Activated naive CD8-positive, alpha-beta T cell (primary cell): ENCODE results near the gene CCDC33.
A peak's percentile ranks its signal among the peaks of the same experiment; 100 is the strongest.

Experiments used
- H3K27ac Mint-ChIP-seq: one replicate; pipeline ENCODE4 v1.8.0; 2021; ENCODE audit warnings: mixed read lengths
- H3K27me3 Mint-ChIP-seq: one replicate; pipeline ENCODE4 v1.8.0; 2021; ENCODE audit warnings: mixed read lengths
- H3K36me3 Mint-ChIP-seq: one replicate; pipeline ENCODE4 v1.8.0; 2021; ENCODE audit warnings: mixed read lengths
- H3K4me1 Mint-ChIP-seq: one replicate; pipeline ENCODE4 v1.8.0; 2021; ENCODE audit warnings: low read depth, mixed read lengths
- H3K4me3 Mint-ChIP-seq: one replicate; pipeline ENCODE4 v1.8.0; 2021; ENCODE audit warnings: mild to moderate bottlenecking, mixed read lengths
- H3K9me3 Mint-ChIP-seq: one replicate; pipeline ENCODE4 v1.8.0; 2021; ENCODE audit warnings: low read depth, mixed read lengths

Gene CCDC33

DNA sequence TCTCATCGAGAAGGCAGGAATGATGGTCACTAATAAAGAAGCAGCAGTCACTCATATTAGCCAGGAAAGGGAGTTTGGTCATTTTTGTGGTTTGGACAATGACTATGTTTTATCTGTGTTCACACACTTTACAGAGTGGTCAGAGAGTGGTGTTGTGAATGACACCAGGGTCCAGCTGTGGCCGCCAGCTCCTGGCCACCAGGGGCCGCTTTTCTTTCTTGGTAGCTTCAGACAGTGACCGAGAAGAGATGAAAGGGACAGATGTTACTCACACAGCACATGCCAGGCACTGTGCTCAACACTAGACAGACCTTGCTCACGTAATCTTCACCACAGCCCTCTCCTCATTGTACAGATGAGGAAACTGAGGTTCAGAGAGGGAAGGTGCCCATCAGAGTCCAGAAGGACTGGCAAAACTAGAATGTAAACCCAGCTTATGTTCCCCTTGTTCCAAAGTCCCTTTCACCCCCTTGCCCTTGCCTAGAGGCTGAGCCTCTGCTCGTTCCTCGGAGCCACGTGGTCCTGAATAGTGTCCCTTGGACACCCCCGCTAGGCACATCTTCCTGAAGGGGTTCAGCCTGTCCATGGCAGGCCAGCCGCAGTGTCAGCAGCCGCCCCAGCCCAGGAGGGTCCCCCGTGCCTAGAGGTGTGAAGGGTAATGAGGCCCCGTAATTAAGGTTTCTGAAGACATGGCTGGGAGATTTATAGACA, 75.8 kb downstream of the CCDC33 start:
- H3K27ac Mint-ChIP-seq, result no peak overlapping the region
- H3K4me1 Mint-ChIP-seq, result peaks cover 34% of the 10 kb centered on the region
- H3K27me3 Mint-ChIP-seq, result no peaks in the 10 kb centered on the region
- no peaks in the 10 kb centered on the region for H3K36me3 Mint-ChIP-seq
- no peak overlapping the region for H3K4me3 Mint-ChIP-seq
- H3K9me3 Mint-ChIP-seq, result no peaks in the 10 kb centered on the region

DNA sequence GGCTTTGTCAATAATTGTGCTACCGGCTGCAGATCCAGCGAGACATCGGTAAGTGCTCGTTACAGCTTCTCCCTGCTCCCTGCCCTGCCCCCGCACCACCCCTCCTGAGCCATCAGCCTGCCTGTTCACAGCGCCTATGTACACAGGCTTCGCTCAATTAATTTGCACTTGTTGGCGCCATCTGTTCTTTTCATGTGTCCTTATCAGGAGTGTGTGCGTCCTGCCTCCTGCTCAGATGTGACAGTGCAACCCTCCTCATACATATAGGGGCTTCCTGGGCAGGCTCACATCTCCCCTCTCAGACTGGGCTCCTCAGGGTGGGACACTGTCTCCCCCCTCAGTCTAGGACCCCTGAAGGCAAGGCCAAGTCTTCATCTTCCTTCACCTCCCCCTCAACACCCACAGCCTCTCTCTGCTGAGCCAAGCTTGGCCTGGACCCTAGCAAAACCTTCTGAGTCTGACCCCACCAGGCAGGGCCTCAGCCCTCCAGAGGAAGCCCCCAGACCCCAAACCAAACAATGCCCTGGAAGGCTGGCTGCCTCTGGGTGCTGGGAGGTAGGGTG, 76.4 kb downstream of the CCDC33 start:
- peaks cover 40% of the 10 kb centered on the region for H3K4me1 Mint-ChIP-seq
- no peak overlapping the region for H3K27ac Mint-ChIP-seq
- no peaks in the 10 kb centered on the region for H3K27me3 Mint-ChIP-seq
- H3K9me3 Mint-ChIP-seq, result no peaks in the 10 kb centered on the region
- no peaks in the 10 kb centered on the region for H3K36me3 Mint-ChIP-seq
- H3K4me3 Mint-ChIP-seq, result no peak overlapping the region

DNA sequence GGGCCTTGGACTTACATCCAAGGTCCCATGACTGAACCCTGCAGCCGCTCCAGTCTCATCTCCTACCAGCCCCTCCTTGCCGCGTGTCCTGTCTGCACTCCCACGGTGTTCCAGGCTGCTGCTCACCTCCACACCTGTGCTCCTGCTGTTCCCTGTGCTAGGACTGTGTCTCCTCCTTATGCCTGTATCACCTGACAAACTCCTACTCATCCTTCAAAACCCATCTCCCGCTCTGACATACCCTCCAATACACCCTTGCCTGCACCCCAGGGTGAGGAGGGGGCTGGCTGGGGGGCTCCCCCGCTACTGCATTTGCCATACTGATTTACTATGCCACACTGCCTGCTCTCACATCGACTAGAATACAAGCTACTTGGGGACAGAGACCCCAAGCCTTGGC, 77.8 kb downstream of the CCDC33 start:
- no peaks in the 10 kb centered on the region for H3K9me3 Mint-ChIP-seq
- H3K4me1 Mint-ChIP-seq, result peaks cover 49% of the 10 kb centered on the region
- H3K27me3 Mint-ChIP-seq, result no peaks in the 10 kb centered on the region
- H3K27ac Mint-ChIP-seq, result no peak overlapping the region
- H3K36me3 Mint-ChIP-seq, result no peaks in the 10 kb centered on the region
- H3K4me3 Mint-ChIP-seq, result peak overlapping the region; percentile 38

DNA sequence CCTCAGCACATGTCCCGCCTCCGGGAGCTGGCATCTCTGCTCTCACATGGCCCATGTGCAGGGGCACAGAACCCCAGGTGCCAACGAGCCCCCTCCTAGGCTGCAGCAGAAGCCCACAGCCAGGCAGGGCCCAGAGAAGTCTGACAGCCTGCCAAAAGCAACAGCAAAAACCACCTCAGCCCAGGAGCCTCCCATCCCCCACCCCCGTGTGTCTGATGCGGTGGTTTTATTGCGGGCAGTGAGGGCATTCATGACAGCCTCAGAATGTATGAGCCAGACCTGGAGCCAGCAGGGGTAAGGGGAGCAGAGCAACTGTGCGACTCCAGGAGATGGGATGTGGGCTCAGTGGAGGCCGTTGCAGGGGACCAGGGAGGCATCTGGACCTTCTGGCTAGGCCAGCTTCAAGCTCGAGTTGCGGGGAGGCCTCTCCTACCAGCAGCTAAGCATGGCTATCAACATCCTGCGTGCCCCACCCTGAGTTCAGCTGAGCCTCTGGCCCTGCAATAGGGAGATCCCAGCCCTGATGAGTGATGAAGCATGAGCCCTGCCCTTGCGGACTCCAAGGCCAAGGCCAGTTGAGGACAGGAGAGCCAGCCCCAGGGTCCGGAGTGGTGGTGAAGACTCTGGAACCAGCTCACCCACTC, 78.8 kb downstream of the CCDC33 start:
- Mint-ChIP-seq H3K4me3 (peak overlapping the region; percentile 58), H3K4me1 (peaks cover 56% of the 10 kb centered on the region), H3K9me3 (no peaks in the 10 kb centered on the region), H3K27me3 (no peaks in the 10 kb centered on the region), H3K36me3 (no peaks in the 10 kb centered on the region), H3K27ac (peak overlapping the region; percentile 50)

DNA sequence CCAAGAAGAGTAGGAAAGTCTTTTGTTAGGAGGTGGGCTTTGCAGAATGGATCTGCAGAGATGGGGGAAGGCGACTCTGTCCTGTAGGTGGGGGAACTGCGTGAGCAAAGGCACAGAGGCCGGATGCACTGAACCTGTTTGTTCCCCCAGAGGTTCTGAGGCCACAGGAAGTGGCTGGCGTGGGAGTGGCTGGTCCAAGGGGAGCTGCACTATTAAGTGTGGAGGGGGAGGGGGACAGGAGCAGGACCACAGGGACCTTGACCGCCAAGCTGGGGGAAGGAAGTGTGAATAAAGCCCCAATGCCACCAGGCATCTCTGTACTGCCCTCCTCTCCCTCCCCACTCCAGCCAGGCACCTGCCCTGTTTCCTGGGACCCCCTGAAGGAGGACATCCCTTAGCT, 79.5 kb downstream of the CCDC33 start:
- H3K27me3 Mint-ChIP-seq, result no peaks in the 10 kb centered on the region
- peak overlapping the region; percentile 81 for H3K27ac Mint-ChIP-seq
- H3K36me3 Mint-ChIP-seq, result no peaks in the 10 kb centered on the region
- peak overlapping the region; percentile 58 for H3K4me3 Mint-ChIP-seq
- H3K4me1 Mint-ChIP-seq, result peaks cover 60% of the 10 kb centered on the region
- H3K9me3 Mint-ChIP-seq, result no peaks in the 10 kb centered on the region

DNA sequence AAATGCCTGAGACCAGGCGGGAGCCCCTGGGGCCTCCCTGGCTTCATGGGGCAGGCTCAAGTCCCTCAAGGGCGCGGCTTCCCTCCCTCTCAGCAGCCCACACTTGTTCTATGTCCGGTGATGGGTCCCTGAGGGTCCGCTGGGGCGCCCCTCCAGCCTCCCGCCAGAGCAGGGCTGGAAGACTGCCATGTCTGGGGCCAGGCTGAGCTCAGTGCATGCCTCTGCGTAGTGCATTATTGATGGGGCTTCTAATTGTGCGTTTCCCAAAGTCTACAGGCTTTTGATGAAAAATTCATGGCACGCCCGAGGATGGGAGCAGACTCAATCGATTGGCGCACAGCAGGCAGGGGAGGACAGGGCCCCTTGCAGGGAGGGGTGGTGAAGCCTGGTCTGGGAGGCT, 80.0 kb downstream of the CCDC33 start:
- Mint-ChIP-seq H3K4me1 (peaks cover 61% of the 10 kb centered on the region), H3K9me3 (no peaks in the 10 kb centered on the region), H3K36me3 (no peaks in the 10 kb centered on the region), H3K27ac (no peak overlapping the region), H3K4me3 (no peak overlapping the region), H3K27me3 (no peaks in the 10 kb centered on the region)

DNA sequence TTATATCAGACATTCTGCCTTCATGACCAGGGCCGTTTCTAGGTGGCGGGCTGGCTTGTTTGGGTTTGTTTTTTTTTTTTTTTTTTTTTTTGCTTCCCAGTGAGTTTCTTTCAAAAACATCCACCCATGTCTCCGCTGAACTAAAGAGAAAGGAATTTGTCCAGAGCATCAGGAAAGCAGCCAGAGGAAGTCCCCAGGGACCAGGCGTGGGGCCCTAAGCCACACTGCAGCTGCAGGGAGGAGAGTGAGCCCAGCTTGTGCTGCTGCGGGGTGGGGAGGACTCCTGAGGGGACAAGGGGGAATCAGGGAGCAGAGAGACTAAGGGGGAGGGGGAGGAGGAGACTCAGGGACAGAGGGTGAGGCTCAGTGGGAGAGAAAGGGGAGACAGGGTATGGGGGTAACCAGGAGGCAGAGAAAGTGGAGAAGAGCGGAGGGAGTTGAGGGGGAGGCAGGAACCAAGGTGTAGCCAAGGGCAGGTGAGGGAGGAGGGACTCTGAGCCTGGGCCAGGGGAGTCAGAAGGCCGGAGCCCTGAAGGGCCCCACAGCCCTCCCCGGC, 81.8 kb downstream of the CCDC33 start:
- Mint-ChIP-seq H3K27ac (no peak overlapping the region), H3K36me3 (no peaks in the 10 kb centered on the region), H3K4me3 (no peak overlapping the region), H3K27me3 (no peaks in the 10 kb centered on the region), H3K9me3 (no peaks in the 10 kb centered on the region), H3K4me1 (peaks cover 58% of the 10 kb centered on the region)

DNA sequence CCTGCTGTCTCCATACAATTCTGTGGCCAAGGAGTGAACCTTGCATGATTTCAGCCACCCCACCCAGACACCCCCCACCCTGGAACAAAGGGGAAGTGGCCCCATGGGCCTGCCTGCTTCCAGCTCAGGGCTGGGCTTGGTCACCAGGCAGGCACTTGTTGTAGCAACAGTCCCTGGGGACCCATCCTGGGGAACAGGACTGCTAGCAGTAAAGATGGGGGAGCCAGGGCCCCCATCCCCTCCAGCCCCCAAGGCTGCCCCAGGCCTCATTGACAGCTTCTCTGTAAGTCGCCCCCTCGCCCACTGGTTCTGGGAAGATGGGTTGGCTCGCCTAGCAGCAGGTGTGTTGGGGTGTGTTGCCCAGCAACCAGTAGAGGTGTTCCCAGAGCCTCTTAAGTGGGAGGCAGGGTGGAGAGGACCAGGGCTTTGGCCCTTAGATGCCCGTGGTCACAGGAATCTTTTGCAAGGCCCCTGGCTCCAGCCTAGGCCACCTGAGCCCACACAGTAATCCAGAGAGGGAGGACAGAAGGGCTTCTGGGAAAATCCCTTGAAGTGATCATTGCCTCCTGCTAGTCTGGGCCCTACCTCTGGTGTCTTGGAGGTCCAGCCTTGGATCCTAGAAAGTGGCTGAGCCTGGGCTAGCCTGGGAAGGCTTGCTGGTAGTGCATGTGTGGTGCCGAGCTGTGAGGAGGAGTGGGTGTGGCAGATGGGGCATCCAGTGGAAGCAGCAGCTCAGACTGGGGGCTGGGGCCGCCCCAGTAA, 82.4 kb downstream of the CCDC33 start:
- H3K27me3 Mint-ChIP-seq, result no peaks in the 10 kb centered on the region
- no peaks in the 10 kb centered on the region for H3K9me3 Mint-ChIP-seq
- H3K4me3 Mint-ChIP-seq, result no peak overlapping the region
- H3K36me3 Mint-ChIP-seq, result no peaks in the 10 kb centered on the region
- H3K4me1 Mint-ChIP-seq, result peaks cover 57% of the 10 kb centered on the region
- no peak overlapping the region for H3K27ac Mint-ChIP-seq

DNA sequence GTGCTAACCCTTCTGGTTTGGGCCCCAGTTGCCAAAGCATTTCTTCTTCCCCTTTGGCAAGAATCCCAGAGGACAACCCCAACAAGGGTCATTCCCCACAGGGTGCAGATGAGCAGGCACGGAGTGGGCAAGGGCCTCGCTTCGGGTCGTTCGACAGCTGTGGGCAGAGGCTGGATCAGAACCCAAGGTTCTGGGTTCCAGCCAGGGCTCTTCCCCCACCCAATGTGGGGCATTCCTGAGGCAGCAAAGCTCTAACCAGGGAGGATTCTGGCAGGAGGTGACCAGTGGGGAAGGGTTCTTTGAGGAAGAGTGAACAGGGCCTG, 83.0 kb downstream of the CCDC33 start:
- Mint-ChIP-seq H3K27me3 (no peaks in the 10 kb centered on the region), H3K27ac (no peak overlapping the region), H3K9me3 (no peaks in the 10 kb centered on the region), H3K4me1 (peaks cover 52% of the 10 kb centered on the region), H3K4me3 (no peak overlapping the region), H3K36me3 (no peaks in the 10 kb centered on the region)

DNA sequence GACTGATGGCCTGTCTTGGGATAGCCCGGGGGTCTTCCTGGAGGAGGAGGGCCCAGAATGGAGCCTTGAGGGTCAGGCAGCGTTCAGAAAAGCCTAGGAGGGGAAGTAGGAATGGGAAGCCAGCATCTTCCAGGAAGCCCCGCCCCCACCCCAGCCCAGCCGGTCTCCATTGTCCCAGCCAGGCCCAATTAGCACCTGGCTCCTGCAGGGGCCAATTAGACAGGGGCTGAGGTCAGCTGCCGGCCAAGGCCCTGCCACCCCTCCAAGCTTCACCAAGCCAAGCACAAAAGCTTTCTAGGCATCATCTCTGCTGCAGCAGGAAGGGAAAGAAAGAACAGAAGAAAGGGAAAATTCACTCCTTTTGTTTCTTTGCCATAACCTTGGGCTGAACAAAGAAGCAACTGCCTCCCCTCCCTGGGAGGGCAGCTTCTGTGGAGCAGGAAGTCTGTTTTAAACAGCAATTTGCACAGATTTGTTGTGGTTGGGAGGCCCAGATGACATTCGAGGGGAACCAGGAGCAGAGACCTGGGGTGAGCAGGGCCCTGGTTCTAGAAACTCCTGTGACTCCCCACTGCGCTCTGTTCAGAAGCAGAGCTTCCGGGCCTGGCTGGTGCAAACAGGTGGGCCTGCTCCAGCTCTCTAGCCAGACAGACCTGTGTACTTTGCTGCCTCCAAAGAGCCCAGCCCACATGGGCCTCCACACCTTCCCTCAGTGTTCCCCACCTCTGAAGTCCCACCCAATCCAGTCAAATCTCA, 83.6 kb downstream of the CCDC33 start:
- no peaks in the 10 kb centered on the region for H3K27me3 Mint-ChIP-seq
- no peak overlapping the region for H3K27ac Mint-ChIP-seq
- H3K4me1 Mint-ChIP-seq, result peaks cover 46% of the 10 kb centered on the region
- no peaks in the 10 kb centered on the region for H3K36me3 Mint-ChIP-seq
- no peaks in the 10 kb centered on the region for H3K9me3 Mint-ChIP-seq
- H3K4me3 Mint-ChIP-seq, result no peak overlapping the region

DNA sequence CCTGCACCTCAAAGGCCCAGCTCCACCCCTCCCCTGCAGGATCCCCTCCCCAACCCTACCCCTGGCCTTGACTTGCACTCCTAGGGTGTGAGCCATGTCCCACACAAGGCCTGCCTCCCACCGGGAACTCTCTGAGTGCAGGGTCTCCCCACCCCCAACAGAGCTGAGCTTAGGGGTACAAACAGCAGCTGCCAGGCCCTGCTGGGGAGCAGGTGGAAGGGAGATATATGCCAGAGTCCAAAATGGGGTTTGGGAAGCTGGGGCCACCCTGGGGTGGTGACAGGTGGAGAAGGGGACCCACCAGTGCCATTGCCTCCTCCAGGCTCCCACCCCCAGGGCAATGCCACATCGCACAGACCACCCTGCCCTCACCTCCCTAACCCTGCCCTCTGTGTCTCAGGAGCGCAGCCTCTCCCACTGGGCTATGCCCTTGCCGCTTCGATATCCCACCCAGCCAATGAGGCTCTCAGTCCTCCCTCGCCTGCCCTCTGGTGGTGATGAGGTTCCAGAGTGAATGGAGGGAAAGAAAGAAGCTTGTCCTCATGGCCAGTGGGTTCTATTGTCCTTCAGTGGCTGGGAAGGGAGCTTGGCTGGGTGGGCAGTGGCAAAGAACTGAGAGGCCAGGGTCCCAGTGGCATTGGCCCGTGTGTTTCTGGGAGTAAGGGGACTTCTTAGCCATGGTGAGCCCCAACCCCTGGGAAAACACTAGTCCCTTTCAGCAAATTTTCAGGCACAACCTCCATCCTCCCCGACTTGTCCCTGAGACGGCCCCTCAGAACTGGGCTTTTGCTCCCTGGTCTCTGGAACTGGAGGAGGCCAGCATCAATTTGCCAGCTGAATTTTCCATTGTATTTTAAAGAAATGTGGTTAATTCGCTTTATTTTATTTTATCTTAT, 84.5 kb downstream of the CCDC33 start:
- no peaks in the 10 kb centered on the region for H3K27me3 Mint-ChIP-seq
- no peaks in the 10 kb centered on the region for H3K9me3 Mint-ChIP-seq
- no peak overlapping the region for H3K4me3 Mint-ChIP-seq
- H3K36me3 Mint-ChIP-seq, result no peaks in the 10 kb centered on the region
- H3K4me1 Mint-ChIP-seq, result peaks cover 38% of the 10 kb centered on the region
- no peak overlapping the region for H3K27ac Mint-ChIP-seq

DNA sequence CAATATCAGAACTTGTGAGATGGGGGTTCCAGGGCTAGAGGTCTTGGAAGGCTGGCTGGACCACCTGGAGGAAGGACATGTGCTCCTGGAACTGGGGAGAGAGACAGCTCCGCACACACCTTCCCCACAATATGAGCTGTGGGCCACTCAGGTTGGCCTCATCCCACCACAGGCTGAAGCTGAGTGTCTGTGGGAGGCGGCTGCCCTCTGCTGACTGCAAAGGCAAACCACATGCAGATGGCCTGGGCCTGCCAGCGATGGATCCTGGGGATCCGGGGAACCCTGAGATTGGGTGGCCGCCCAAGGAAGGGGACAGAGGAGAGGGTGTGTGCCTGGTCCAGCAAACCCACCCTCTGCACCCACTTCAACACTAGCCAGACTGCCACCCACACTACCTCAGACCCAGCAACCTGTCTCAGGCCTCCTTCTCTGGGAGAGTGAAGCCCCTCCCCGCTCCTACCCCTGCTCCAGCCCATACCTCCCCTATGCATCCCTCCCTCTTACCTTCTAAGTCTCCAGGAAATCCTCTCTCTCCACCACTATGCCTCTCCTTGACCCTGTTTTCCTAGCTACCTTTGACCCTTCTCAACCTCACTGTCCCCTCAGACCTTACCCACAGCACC, 86.5 kb downstream of the CCDC33 start:
- peaks cover 21% of the 10 kb centered on the region for H3K4me1 Mint-ChIP-seq
- H3K4me3 Mint-ChIP-seq, result no peak overlapping the region
- H3K27me3 Mint-ChIP-seq, result no peaks in the 10 kb centered on the region
- H3K36me3 Mint-ChIP-seq, result no peaks in the 10 kb centered on the region
- H3K9me3 Mint-ChIP-seq, result no peaks in the 10 kb centered on the region
- no peak overlapping the region for H3K27ac Mint-ChIP-seq

DNA sequence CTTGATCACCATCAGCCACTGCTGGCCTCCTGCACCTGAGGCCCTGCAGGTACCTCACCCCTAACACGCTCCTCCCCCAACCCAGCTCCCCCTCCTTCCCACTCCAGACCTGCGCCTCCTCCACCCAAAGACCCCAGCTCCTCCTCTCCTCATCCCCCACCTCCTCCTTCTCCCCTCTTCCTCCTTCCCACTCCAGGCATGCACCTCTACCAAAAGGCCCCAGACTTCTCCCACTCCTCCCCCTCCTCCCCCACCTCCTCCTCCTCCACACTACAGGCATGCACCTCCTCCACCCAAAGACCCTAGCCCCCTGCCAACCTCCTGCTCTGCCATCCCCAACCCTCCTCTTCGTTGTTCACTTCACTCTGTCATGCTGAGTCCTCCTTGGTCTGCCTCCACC, 88.6 kb downstream of the CCDC33 start:
- peaks cover 24% of the 10 kb centered on the region for H3K4me1 Mint-ChIP-seq
- H3K27ac Mint-ChIP-seq, result no peak overlapping the region
- H3K36me3 Mint-ChIP-seq, result no peaks in the 10 kb centered on the region
- H3K27me3 Mint-ChIP-seq, result no peaks in the 10 kb centered on the region
- no peak overlapping the region for H3K4me3 Mint-ChIP-seq
- H3K9me3 Mint-ChIP-seq, result no peaks in the 10 kb centered on the region
